Activated T-cell treated with anti-CD3 and anti-CD28 coated beads, Interleukin-2, amount 50 U/mL, for 72 hours (primary cell): ENCODE measurements around the gene FAU. TPM values are rescaled to one million over a fixed set of nuclear protein-coding genes. Genes with fewer than 3 reads are reported as not detected.

Source experiments
- ATAC-seq, 2 donors: fragments of 150-1000 bp; cut with Tn5 transposase; replicated peaks in 1 of 2; 2 replicates each; pipeline ENCODE4 v1.10.0; 2021; ENCODE audit warnings: moderate library complexity in 2 of 2, mild to moderate bottlenecking in 1 of 2
- DNase-seq, 2 donors: peaks; one replicate each; pipeline ENCODE4 v3.0.0; 2021 to 2022; ENCODE audit warnings: mixed read lengths in 1 of 2
- H3K27ac Mint-ChIP-seq: one replicate; pipeline ENCODE4 v1.8.0; 2022; ENCODE audit warnings: mild to moderate bottlenecking, moderate library complexity, mixed read lengths
- H3K27me3 Mint-ChIP-seq: one replicate; pipeline ENCODE4 v1.8.0; 2022; ENCODE audit warnings: low read depth, mixed read lengths
- H3K36me3 Mint-ChIP-seq, 2 donors: one replicate each; pipeline ENCODE4 v1.8.0; 2022; ENCODE audit warnings: mixed read lengths in 2 of 2, mild to moderate bottlenecking in 1 of 2; ENCODE audit not compliant: insufficient read depth in 2 of 2
- H3K4me1 Mint-ChIP-seq: one replicate; pipeline ENCODE4 v1.8.0; 2022; ENCODE audit warnings: low read depth, mixed read lengths
- H3K4me3 Mint-ChIP-seq, 2 donors: one replicate each; pipeline ENCODE4 v1.8.0; 2022; ENCODE audit warnings: mild to moderate bottlenecking in 2 of 2, mixed read lengths in 2 of 2, moderate library complexity in 2 of 2
- H3K9me3 Mint-ChIP-seq, 2 donors: one replicate each; pipeline ENCODE4 v1.8.0; 2022; ENCODE audit warnings: mixed read lengths in 2 of 2
- total RNA-seq, 2 donors: library from RNA; stranded (reverse); gene quantifications; one replicate each; pipeline ENCODE4 v1.2.3, GENCODE V29; 2022

Gene FAU
- total RNA-seq, 2 donors from 2014 or later = 1,144 to 1,164 TPM

GRCh38 chr11:65132988-65133700, 11.2 kb upstream of the FAU start:
- Mint-ChIP-seq H3K36me3 (peaks cover 0 to 4% of the 10 kb centered on the region in 2 donors), H3K4me3 (peak overlapping the region; percentile 97 to 99), H3K4me1 (peaks cover 39% of the 10 kb centered on the region), H3K27me3 (no peaks in the 10 kb centered on the region), H3K27ac (peak overlapping the region; percentile 94), H3K9me3 (no peaks in the 10 kb centered on the region)
- peak in 1 of 2 donors; percentile 16 for ATAC-seq
- DNase-seq = peak; percentile 68 to 74

GRCh38 chr11:65132238-65132987, 10.5 kb upstream of the FAU start:
- DNase-seq (no peak), ATAC-seq (no peak)
- H3K4me3 Mint-ChIP-seq = peak overlapping the region; percentile 97 to 99
- no peaks in the 10 kb centered on the region for H3K9me3 Mint-ChIP-seq
- H3K27me3 Mint-ChIP-seq = no peaks in the 10 kb centered on the region
- H3K27ac Mint-ChIP-seq = peak overlapping the region; percentile 94
- H3K4me1 Mint-ChIP-seq = peaks cover 35% of the 10 kb centered on the region
- peaks cover 0 to 4% of the 10 kb centered on the region in 2 donors for H3K36me3 Mint-ChIP-seq

GRCh38 chr11:65131895-65132237, 9.9 kb upstream of the FAU start:
- no peak overlapping the region for H3K4me3 Mint-ChIP-seq

GRCh38 chr11:65131417-65131776, 9.5 kb upstream of the FAU start:
- no peaks in the 10 kb centered on the region for H3K27me3 Mint-ChIP-seq
- peaks cover 2 to 10% of the 10 kb centered on the region in 2 donors for H3K36me3 Mint-ChIP-seq
- H3K4me1 Mint-ChIP-seq = peaks cover 30% of the 10 kb centered on the region
- H3K9me3 Mint-ChIP-seq = no peaks in the 10 kb centered on the region
- H3K4me3 Mint-ChIP-seq = no peak overlapping the region
- DNase-seq (no peak), ATAC-seq (no peak)
- H3K27ac Mint-ChIP-seq = peak overlapping the region; percentile 77

More at GRCh38 chr11:65131895-65132237, 9.9 kb upstream of the FAU start:
- no peak for DNase-seq
- peaks cover 2 to 9% of the 10 kb centered on the region in 2 donors for H3K36me3 Mint-ChIP-seq
- H3K4me1 Mint-ChIP-seq = peaks cover 34% of the 10 kb centered on the region
- no peaks in the 10 kb centered on the region for H3K9me3 Mint-ChIP-seq
- no peaks in the 10 kb centered on the region for H3K27me3 Mint-ChIP-seq
- no peak overlapping the region for H3K27ac Mint-ChIP-seq
- no peak for ATAC-seq

GRCh38 chr11:65130631-65131416, 8.9 kb upstream of the FAU start:
- Mint-ChIP-seq H3K9me3 (no peaks in the 10 kb centered on the region), H3K36me3 (peaks cover 2 to 10% of the 10 kb centered on the region in 2 donors), H3K27me3 (no peaks in the 10 kb centered on the region), H3K27ac (peak overlapping the region; percentile 77), H3K4me1 (peaks cover 24% of the 10 kb centered on the region), H3K4me3 (no peak overlapping the region)
- DNase-seq (no peak), ATAC-seq (no peak)

- peaks cover 14% of the 10 kb centered on the region for H3K4me1 Mint-ChIP-seq
- H3K36me3 Mint-ChIP-seq = peaks cover 2 to 14% of the 10 kb centered on the region in 2 donors
- ATAC-seq (no peak), DNase-seq (no peak)
- H3K27ac Mint-ChIP-seq = no peak overlapping the region
- no peaks in the 10 kb centered on the region for H3K27me3 Mint-ChIP-seq
- H3K9me3 Mint-ChIP-seq = no peaks in the 10 kb centered on the region
- H3K4me3 Mint-ChIP-seq = no peak overlapping the region
Observed at GRCh38 chr11:65129649-65130441, 7.9 kb upstream of the FAU start.

- H3K27me3 Mint-ChIP-seq = no peaks in the 10 kb centered on the region
- ATAC-seq (no peak), DNase-seq (no peak)
- H3K27ac Mint-ChIP-seq = no peak overlapping the region
- H3K36me3 Mint-ChIP-seq = peaks cover 2 to 16% of the 10 kb centered on the region in 2 donors
- H3K4me3 Mint-ChIP-seq = no peak overlapping the region
- H3K4me1 Mint-ChIP-seq = peaks cover 20% of the 10 kb centered on the region
- no peaks in the 10 kb centered on the region for H3K9me3 Mint-ChIP-seq
Observed at GRCh38 chr11:65128182-65129145, 6.5 kb upstream of the FAU start.

- Mint-ChIP-seq H3K36me3 (peaks cover 2 to 16% of the 10 kb centered on the region in 2 donors), H3K4me1 (peaks cover 18% of the 10 kb centered on the region), H3K9me3 (no peaks in the 10 kb centered on the region), H3K27me3 (no peaks in the 10 kb centered on the region), H3K4me3 (no peak overlapping the region), H3K27ac (no peak overlapping the region)
- ATAC-seq (no peak), DNase-seq (no peak)
Observed at GRCh38 chr11:65127473-65128181, 5.7 kb upstream of the FAU start.

- no peak for DNase-seq
- ATAC-seq = no peak
- Mint-ChIP-seq H3K36me3 (peaks cover 6 to 23% of the 10 kb centered on the region in 2 donors), H3K9me3 (no peaks in the 10 kb centered on the region), H3K27ac (no peak overlapping the region), H3K4me3 (no peak overlapping the region), H3K27me3 (no peaks in the 10 kb centered on the region), H3K4me1 (peaks cover 16% of the 10 kb centered on the region)
Observed at GRCh38 chr11:65126624-65127274, 4.8 kb upstream of the FAU start.

GRCh38 chr11:65125197-65126056, 3.5 kb upstream of the FAU start:
- ATAC-seq (no peak), DNase-seq (no peak)
- Mint-ChIP-seq H3K9me3 (no peaks in the 10 kb centered on the region), H3K4me3 (no peak overlapping the region), H3K36me3 (peaks cover 15 to 32% of the 10 kb centered on the region in 2 donors), H3K27me3 (no peaks in the 10 kb centered on the region), H3K27ac (no peak overlapping the region), H3K4me1 (peaks cover 27% of the 10 kb centered on the region)
